ENCODE data around the gene MEGF11.

The MEGF11 gene

DNA sequence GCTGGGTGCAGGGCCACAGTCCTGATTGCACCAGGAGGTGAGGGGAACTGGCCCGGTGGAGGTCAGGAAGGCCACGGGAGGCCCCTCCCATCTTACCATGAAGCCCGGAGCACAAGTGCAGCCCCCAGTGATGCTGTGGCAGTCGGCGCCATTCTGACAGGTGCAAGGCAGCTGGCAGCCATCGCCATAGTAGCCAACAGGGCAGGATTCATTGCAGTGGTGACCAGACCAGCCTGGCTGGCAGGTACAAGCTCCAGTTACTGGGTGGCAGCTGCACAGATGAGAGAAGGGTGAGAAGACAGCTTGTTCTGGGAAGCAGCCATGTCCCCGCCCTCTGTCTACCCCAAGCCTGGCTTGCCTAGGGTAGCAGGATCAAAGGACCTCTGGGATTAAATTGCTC is 296.1 kb downstream of the MEGF11 start:
- no peak for DNase-seq

DNA sequence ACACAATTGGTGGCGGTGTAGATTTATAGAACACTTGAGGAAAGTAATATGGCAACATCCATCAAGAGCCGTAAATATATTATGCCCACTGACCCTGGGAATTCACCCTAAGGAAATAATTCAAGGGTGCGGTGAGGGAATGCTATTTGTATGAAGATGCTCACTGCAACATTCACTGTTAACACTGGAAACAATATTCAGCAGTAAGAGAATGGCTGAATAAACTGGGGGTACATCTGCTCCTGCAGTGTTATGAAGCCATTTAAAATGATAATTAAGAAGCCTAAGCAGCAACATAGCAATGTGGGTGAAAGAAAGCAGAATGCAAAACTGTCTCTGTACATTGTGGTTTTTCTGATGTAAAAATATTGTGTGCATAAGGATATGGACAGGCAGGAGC is 296.7 kb downstream of the MEGF11 start:
- DNase-seq = no peak

GRCh38 chr15:65956307-65956706 is 297.2 kb downstream of the MEGF11 start:
- DNase-seq = no peak

GRCh38 chr15:65954289-65954741 is 299.2 kb downstream of the MEGF11 start:
- DNase-seq = no peak

DNA sequence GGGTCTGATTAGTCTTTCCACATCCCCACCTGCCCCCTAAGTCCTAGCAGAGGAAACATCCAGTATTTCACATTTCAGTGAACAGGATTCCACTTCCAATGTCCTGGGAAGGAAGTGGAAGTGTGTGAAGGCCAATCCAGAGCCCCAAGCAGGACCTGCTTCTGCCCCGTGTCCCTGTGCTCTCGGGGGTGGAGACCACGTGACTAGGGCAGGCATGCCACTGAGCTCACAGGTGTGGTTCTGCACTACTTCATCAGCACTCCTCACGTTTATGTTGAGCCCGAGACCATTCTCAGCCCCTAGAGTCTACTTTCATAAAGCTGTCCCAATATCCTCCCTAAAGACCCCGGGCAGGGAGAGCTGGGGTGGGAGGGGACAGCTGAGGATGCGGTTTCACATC is 299.9 kb downstream of the MEGF11 start:
- no peak for DNase-seq

GRCh38 chr15:65952391-65953053 is 301.0 kb downstream of the MEGF11 start:
- DNase-seq = no peak

- DNase-seq = no peak
These were observed 302.5 kb downstream of the MEGF11 start for GRCh38 chr15:65951007-65951406.

- DNase-seq = no peak
These were observed 304.1 kb downstream of the MEGF11 start for GRCh38 chr15:65949491-65949890.

- no peak for DNase-seq
These were observed 304.5 kb downstream of the MEGF11 start for GRCh38 chr15:65949011-65949410.

GRCh38 chr15:65948383-65948782 is 305.2 kb downstream of the MEGF11 start:
- DNase-seq = no peak

DNA sequence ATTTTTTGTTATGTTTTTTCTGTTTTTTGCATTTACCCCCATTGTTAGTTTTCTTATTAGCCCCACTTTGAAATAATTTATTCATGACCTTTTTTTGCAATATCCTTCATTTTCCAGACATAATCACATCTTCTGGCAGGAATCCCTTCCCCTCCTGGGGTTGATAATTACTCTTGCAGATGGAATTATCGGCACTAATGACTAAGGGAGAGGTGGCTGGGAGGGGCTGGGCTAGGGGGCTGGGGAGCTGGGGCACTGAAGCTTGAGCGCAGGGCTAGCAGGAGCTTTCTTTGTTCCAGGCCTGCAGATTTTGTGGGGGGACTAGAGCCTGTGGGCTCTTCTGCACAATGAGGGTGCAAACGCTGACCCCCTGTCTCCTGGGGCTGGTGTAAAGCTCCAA is 306.5 kb downstream of the MEGF11 start:
- no peak for DNase-seq

GRCh38 chr15:65945616-65946015 is 307.9 kb downstream of the MEGF11 start:
- DNase-seq = peak; percentile 31

GRCh38 chr15:65944404-65944803 is 309.1 kb downstream of the MEGF11 start:
- DNase-seq = no peak

DNA sequence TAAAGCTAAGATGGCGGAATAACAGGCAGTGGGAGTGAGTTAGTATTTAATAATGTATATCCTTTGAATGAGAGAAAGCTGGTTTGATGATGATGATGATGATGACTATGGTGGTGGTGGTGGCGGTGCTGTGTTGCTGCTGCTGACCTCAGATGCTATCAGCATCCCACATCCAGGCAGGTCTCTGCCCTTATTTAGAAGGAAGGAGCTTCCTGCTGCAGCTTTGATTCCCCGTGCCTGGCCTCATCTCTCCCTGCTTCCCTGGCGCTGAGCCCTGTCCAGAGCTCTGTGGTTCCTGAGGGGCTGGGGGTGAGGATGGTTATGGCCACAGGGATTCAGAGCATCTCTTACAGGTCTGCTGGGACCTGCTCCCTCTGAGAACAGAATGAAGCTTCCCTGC is 311.1 kb downstream of the MEGF11 start:
- DNase-seq = no peak

GRCh38 chr15:65940618-65940909 is 313.0 kb downstream of the MEGF11 start:
- DNase-seq = no peak

DNA sequence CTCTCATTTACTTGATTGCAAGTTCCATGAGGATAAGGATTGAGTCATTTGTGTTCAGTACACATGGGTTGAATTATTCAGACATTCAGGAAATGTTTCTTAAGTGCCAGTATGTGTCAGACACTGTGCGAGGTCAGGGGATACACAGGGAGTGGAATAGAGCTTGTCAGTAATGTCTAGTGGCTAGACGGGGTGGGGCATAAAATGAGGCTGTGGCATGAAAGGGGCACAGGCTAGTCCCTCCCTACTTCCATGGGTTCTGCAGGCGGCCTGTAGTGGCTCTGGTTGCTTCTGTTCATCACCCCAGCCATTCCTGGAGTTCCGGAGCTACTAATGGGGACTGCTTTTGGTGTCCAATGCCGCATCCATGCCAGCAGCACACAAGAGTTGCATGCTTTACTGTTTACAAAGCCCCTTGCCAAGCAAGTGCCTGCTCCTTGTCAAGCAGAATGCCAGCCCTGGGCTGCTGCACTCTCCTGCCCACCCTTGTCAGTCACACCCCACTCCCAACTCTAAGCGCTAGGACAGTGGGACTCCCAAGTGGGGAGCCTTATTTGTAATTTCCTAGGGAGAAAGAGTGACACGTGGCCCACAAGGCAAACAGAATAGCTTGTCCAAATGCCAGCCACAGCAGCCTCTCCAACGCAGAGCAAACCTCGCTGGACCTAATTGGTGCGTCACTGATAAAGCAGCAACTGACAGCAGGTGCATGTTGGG is 313.5 kb downstream of the MEGF11 start:
- DNase-seq = no peak

DNA sequence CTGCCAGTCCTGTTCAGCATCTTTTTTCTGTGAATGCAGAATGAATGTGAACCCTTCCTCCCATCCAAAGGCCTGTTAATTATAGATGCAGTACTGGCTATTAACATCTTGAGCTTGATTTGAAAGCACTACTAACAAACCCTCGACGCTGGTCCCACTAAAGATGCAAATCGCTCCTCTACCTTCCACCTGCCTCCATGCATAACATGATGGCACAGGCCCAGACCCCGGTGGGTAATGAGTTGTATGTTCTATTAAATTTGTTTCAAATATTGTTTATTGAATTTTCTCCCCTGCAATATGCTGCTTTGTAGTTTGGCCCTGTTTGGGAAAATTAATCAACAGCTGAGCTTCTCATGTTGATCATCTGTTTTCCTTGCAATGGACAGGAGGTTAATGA is 314.9 kb downstream of the MEGF11 start:
- DNase-seq = no peak

DNA sequence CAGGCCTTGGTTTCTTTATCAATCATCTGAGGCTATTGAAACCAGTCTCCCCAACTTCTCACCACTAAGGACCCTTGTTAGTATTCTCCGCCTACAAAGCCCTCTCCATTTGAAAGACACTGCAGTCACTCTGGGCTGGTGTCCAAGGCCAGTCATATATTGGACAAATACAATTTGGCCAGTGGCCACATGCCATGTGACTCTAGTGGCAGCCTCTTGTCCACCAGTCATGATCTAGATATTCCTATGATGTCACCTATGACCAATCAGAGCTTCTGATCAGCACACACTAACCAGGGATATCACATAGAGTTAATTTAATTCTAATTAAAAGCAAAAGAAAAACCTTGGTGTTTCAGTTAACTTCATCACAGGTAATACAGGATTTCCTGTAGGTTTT is 316.1 kb downstream of the MEGF11 start:
- no peak for DNase-seq

GRCh38 chr15:65937054-65937453 is 316.5 kb downstream of the MEGF11 start:
- no peak for DNase-seq

GRCh38 chr15:65936282-65936681 is 317.3 kb downstream of the MEGF11 start:
- no peak for DNase-seq

- DNase-seq = no peak
These were observed 318.2 kb downstream of the MEGF11 start for GRCh38 chr15:65935391-65935790.

DNA sequence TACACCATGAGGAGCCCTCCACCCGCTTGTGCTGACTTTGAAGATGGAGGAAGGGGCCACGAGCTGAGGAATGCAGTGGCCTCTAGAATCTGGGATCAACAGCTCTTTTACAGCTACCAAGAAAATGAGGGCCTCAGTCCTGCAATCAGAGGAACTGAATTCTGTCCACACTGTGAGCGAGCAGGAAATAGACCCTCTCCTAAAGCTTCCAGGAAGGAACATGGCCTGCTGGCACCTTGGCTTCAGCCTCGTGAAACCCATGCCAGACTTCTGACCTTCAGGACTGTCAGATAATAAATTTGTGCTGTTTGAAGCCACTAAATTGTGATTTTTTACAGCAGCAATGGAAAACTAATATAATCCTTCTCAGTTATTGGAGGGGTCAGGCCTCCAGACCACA is 322.3 kb downstream of the MEGF11 start:
- no peak for DNase-seq

- DNase-seq = no peak
These were observed 323.4 kb downstream of the MEGF11 start for GRCh38 chr15:65930134-65930533.

DNA sequence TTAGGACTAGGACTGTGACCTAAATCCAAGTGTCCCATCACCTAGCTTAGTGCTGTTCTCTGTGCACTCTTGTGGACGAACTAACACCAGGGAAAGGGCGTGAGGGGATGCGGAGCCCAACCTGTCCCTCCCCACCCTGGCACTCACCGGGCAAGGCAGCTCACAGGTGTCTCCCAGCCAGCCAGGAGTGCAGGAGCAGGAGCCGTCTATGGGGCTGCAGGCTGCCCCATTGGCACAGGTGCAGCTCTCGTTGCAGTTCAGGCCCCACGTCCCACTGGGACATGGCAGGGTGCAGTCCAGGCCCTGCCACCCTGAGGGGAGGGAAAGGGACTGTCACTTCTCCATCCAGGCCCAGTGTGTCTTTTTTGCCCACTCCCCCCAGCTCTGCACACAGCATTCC is 324.0 kb downstream of the MEGF11 start:
- no peak for DNase-seq

DNA sequence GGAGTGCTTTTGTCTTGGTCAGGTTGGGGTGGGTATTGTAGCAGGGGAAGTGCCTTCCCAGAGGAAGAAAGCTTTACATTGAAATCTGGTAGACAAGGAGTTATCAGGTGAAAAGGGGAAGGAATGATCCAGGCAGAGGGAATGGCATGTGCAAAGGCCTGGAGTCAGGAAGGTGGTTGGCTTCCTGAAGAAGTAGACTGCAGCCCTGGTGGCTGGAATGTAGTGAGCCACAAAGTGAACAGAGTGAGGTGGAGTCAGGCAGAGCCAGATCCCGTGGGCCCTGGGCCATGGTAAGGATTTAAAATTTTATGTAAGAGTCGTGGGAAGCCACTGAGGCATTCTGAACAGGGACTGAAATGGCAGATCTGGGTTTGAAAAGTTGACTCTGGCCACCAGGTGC is 326.0 kb downstream of the MEGF11 start:
- DNase-seq = no peak

Data from 8988T (cell line).